GM21737 (cell line): ENCODE data around the gene HCAR3.
"Not testable (repeated sequence)": the region's sequence is repeated elsewhere in the genome, so short reads cannot be mapped to it uniquely, and the experiment has no call there.

Experiments used
- ATAC-seq: cut with Tn5 transposase; IDR thresholded peaks from one replicate; pipeline ENCODE4 v1.9.1; 2021; ENCODE audit warnings: mild to moderate bottlenecking, moderate library complexity; ENCODE audit not compliant: unreplicated experiment

HCAR3 gene

GRCh38 chr12:122724641-122725243 lies 8.1 kb upstream of the HCAR3 start:
- ATAC-seq = no peak

- ATAC-seq = no peak
These were observed 5.8 kb upstream of the HCAR3 start for GRCh38 chr12:122722387-122722786.

- no peak for ATAC-seq
These were observed 4.5 kb upstream of the HCAR3 start for GRCh38 chr12:122721057-122721545.

GRCh38 chr12:122715211-122715610 lies 1.4 kb downstream of the HCAR3 start:
- ATAC-seq = not testable (repeated sequence)

GRCh38 chr12:122713491-122714188 lies 3.0 kb downstream of the HCAR3 start:
- ATAC-seq = not testable (repeated sequence)

GRCh38 chr12:122711266-122711665 lies 5.3 kb downstream of the HCAR3 start:
- ATAC-seq = not testable (repeated sequence)

GRCh38 chr12:122710341-122710740 lies 6.3 kb downstream of the HCAR3 start:
- not testable (repeated sequence) for ATAC-seq

- ATAC-seq = not testable (repeated sequence)
These were observed 7.3 kb downstream of the HCAR3 start for GRCh38 chr12:122709287-122709686.

GRCh38 chr12:122703841-122704240 lies 12.8 kb downstream of the HCAR3 start:
- not testable (repeated sequence) for ATAC-seq

GRCh38 chr12:122702890-122703611 lies 13.6 kb downstream of the HCAR3 start, which contains the start of gene HCAR2:
Gene HCAR2 (minus strand): TSS chr12:122703357. CDS start chr12:122703283, 74 bp downstream.
- not testable (repeated sequence) for ATAC-seq

GRCh38 chr12:122701481-122701880 lies 15.1 kb downstream of the HCAR3 start:
- ATAC-seq = not testable (repeated sequence)

- ATAC-seq = not testable (repeated sequence)
These were observed 16.4 kb downstream of the HCAR3 start for GRCh38 chr12:122700038-122700710.

- not testable (repeated sequence) for ATAC-seq
These were observed 19.7 kb downstream of the HCAR3 start for GRCh38 chr12:122696922-122697321.

- no peak for ATAC-seq
These were observed 25.0 kb downstream of the HCAR3 start for GRCh38 chr12:122691566-122691965.

GRCh38 chr12:122688291-122688690 lies 28.3 kb downstream of the HCAR3 start:
- ATAC-seq = no peak

- ATAC-seq = no peak
These were observed 29.5 kb downstream of the HCAR3 start for GRCh38 chr12:122687086-122687485.

GRCh38 chr12:122686538-122686937 lies 30.1 kb downstream of the HCAR3 start:
- ATAC-seq = no peak

- ATAC-seq = no peak
These were observed 32.3 kb downstream of the HCAR3 start for GRCh38 chr12:122684297-122684813.

- no peak for ATAC-seq
These were observed 34.8 kb downstream of the HCAR3 start for GRCh38 chr12:122681814-122682213.

GRCh38 chr12:122680989-122681388 lies 35.6 kb downstream of the HCAR3 start:
- not testable (repeated sequence) for ATAC-seq

- ATAC-seq = not testable (repeated sequence)
These were observed 39.8 kb downstream of the HCAR3 start for GRCh38 chr12:122676781-122677180.
